SU-DHL-6 (cell line): ENCODE results near the gene MRPL22.

Experiments
- H2AFZ ChIP-seq: fragments of 200-600 bp; sonication (generic); 2 replicates; pipeline ENCODE4 v1.6.1; 2014; ENCODE audit warnings: low read depth, mild to moderate bottlenecking, moderate library complexity, mixed read lengths, antibody characterized with exemption, low read length; ENCODE audit not compliant: severe bottlenecking
- H3F3A ChIP-seq: fragments of 200-600 bp; shearing (Covaris generic); 2 replicates; pipeline ENCODE4 v1.6.0; 2016; ENCODE audit warnings: antibody characterized with exemption, mild to moderate bottlenecking; ENCODE audit not compliant: insufficient read depth
- H3K27ac ChIP-seq: fragments of 200-600 bp; sonication (generic); 2 replicates; pipeline ENCODE4 v1.5.1; 2016; ENCODE audit warnings: low read depth, mild to moderate bottlenecking, low read length, moderate library complexity, mixed read lengths
- H3K27me3 ChIP-seq: fragments of 200-600 bp; sonication (generic), shearing (Covaris generic); 2 replicates; pipeline ENCODE4 v1.6.0; 2014; ENCODE audit warnings: mild to moderate bottlenecking, low read length
- H3K36me3 ChIP-seq: fragments of 200-600 bp; sonication (generic); 2 replicates; pipeline ENCODE4 v1.6.1; 2014; ENCODE audit warnings: mild to moderate bottlenecking, low read length, mixed read lengths
- H3K4me2 ChIP-seq: fragments of 300-600, 200-600 bp; shearing (Covaris generic), sonication (generic); 2 replicates; pipeline ENCODE4 v1.6.0; 2014; ENCODE audit warnings: low read length, low read depth, mild to moderate bottlenecking; ENCODE audit not compliant: poor library complexity, severe bottlenecking
- H3K4me3 ChIP-seq: fragments of 200-600 bp; sonication (generic); 2 replicates; pipeline ENCODE4 v1.5.1; 2014; ENCODE audit warnings: antibody characterized with exemption, low read length, mild to moderate bottlenecking, mixed read lengths; ENCODE audit not compliant: insufficient read depth, poor library complexity, severe bottlenecking
- H3K79me2 ChIP-seq: fragments of 200-600 bp; sonication (generic); 2 replicates; pipeline ENCODE4 v1.6.1; 2014; ENCODE audit warnings: mild to moderate bottlenecking, low read length, moderate library complexity; ENCODE audit not compliant: insufficient read depth
- H3K9ac ChIP-seq: fragments of 200-600 bp; sonication (generic); 2 replicates; pipeline ENCODE4 v1.7.0; 2014; ENCODE audit warnings: mild to moderate bottlenecking, low read length
- H3K9me2 ChIP-seq: fragments of 200-600 bp; sonication (generic); replicated peaks from 2 replicates; pipeline ENCODE4 v1.6.1; 2014; ENCODE audit warnings: low read length; ENCODE audit not compliant: insufficient read depth
- H3K9me3 ChIP-seq: fragments of 200-600 bp; sonication (generic); 2 replicates; pipeline ENCODE4 v1.6.1; 2014; ENCODE audit warnings: low read length, mixed read lengths; ENCODE audit not compliant: insufficient read depth
- H4K20me1 ChIP-seq: fragments of 200-600 bp; sonication (generic); 2 replicates; pipeline ENCODE4 v1.6.1; 2014; ENCODE audit warnings: low read depth, mild to moderate bottlenecking, antibody characterized with exemption, low read length, moderate library complexity, mixed read lengths
- EZH2phosphoT487 ChIP-seq: fragments of 200-600 bp; sonication (generic), shearing (Covaris generic); conservative IDR thresholded peaks from 2 replicates; pipeline ENCODE4 v1.6.1; 2018; ENCODE audit warnings: mild to moderate bottlenecking, antibody characterized with exemption, low read length, moderate library complexity, mixed read lengths
- TF ChIP-seq, protein P1 (sequence below): fragments of 200-600 bp; sonication (generic); IDR thresholded peaks from one replicate; pipeline ENCODE4 v1.5.1; 2017; ENCODE audit warnings: antibody characterized with exemption, mild to moderate bottlenecking, low read length, moderate library complexity; ENCODE audit not compliant: insufficient read depth, poor library complexity, severe bottlenecking

Gene MRPL22

DNA sequence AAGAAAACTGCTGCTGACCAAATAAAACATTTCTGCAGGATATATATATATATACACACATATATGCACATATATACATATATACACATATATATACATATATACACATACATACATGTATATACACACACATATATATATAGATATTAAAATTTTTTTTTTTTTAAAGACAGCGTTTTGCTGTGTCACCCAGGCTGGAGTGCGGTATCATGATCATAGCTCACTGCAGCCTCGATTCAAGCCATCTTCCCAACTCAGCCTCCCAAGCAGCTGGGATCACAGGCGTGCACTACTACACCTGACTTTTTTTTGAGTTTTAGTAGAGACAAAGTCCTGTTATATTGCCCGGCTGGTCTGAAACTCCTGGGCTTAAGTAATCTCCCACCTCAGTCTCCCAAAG, 2.7 kb downstream of the MRPL22 start:
- Histone ChIP-seq H3K9me3 (no peaks in the 10 kb centered on the region), H3K79me2 (peaks cover 70% of the 10 kb centered on the region), H3K4me3 (no peak overlapping the region), H4K20me1 (peaks cover 4% of the 10 kb centered on the region; the same call in 1 of the 2 replicates), H3K27ac (no peak overlapping the region), H2AFZ (no peak overlapping the region), H3F3A (peaks cover 15% of the 10 kb centered on the region), H3K9me2 (no peaks in the 10 kb centered on the region), H3K4me2 (no peak overlapping the region), H3K36me3 (0 out of 2 replicates have a peak, but pooled peaks cover 3% of the 10 kb centered on the region), H3K9ac (no peak overlapping the region), H3K27me3 (no peaks in the 10 kb centered on the region)
- TF ChIP-seq, protein P1, sequence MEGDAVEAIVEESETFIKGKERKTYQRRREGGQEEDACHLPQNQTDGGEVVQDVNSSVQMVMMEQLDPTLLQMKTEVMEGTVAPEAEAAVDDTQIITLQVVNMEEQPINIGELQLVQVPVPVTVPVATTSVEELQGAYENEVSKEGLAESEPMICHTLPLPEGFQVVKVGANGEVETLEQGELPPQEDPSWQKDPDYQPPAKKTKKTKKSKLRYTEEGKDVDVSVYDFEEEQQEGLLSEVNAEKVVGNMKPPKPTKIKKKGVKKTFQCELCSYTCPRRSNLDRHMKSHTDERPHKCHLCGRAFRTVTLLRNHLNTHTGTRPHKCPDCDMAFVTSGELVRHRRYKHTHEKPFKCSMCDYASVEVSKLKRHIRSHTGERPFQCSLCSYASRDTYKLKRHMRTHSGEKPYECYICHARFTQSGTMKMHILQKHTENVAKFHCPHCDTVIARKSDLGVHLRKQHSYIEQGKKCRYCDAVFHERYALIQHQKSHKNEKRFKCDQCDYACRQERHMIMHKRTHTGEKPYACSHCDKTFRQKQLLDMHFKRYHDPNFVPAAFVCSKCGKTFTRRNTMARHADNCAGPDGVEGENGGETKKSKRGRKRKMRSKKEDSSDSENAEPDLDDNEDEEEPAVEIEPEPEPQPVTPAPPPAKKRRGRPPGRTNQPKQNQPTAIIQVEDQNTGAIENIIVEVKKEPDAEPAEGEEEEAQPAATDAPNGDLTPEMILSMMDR: no peak
- no peak for TF ChIP-seq EZH2phosphoT487

DNA sequence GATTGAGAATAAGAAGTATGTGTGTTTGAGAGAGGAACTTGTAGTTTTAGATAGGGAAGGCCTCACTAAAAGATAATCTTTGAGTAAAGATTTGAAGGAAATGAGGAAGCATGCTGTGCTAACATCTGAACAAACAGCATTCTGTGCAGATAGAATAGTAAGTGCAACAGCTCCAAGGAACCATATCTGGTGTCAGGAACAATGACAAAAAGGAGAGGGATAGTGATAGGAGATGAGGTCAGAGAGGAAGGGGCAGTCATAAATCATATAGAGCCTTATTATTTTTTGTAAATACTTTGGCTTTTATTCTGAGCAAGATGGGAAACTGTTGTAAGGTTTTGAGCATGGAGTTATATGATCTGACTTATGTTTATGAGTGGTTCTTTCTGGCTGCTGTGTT, 3.8 kb downstream of the MRPL22 start:
- Histone ChIP-seq H3K9ac (no peak overlapping the region), H3K27ac (no peak overlapping the region), H3K79me2 (peaks cover 82% of the 10 kb centered on the region), H3K27me3 (no peaks in the 10 kb centered on the region), H3K9me3 (no peaks in the 10 kb centered on the region), H3K9me2 (no peaks in the 10 kb centered on the region), H4K20me1 (peaks cover 4% of the 10 kb centered on the region; the same call in 1 of the 2 replicates), H3K36me3 (0 out of 2 replicates have a peak, but pooled peaks cover 3% of the 10 kb centered on the region), H2AFZ (no peak overlapping the region), H3F3A (peaks cover 12% of the 10 kb centered on the region), H3K4me2 (no peak overlapping the region), H3K4me3 (no peak overlapping the region)
- no peak for TF ChIP-seq EZH2phosphoT487
- TF ChIP-seq, protein P1: no peak

DNA sequence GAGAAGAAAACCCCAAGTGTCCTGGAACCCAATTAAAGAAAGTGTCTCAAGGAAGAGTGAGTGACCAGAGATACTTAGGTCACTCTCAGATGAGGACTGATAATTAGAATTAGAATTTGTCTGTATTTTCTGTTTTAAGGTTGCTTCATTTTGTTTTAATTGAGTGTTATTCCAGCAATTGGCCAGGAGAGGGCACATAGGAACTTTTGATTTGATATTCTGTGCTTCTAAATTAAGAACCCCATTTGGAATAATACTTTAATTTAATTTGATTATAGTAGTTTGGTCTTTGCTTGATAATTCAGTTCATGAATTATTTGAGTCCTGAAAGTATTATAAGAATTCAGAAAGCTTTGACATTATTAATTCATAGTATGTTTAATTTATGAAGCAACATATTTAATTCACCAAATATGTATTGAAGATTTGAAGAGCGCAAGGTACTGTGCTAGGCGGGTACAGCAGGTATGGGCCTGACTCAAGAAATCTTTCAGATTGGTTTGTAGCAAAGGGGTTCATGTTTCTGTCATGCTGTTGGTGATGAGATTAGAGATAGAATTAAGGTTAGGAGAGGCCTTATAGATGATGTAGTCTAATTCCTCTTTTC, 4.9 kb downstream of the MRPL22 start:
- Histone ChIP-seq H3K9me2 (no peaks in the 10 kb centered on the region), H4K20me1 (peaks cover 4% of the 10 kb centered on the region; the same call in 1 of the 2 replicates), H3K4me2 (no peak overlapping the region), H3K9ac (no peak overlapping the region), H2AFZ (no peak overlapping the region), H3K4me3 (no peak overlapping the region), H3K9me3 (no peaks in the 10 kb centered on the region), H3K27me3 (no peaks in the 10 kb centered on the region), H3K36me3 (0 out of 2 replicates have a peak, but pooled peaks cover 3% of the 10 kb centered on the region), H3K79me2 (peaks cover 89% of the 10 kb centered on the region), H3K27ac (no peak overlapping the region), H3F3A (peaks cover 5% of the 10 kb centered on the region; the same call in 1 of the 2 replicates)
- TF ChIP-seq, protein P1: peak; percentile 41
- TF ChIP-seq EZH2phosphoT487: no peak
